ENCODE data around the gene HOOK2. TPM values are rescaled to one million over a fixed set of nuclear protein-coding genes. Genes with fewer than 3 reads are reported as not detected.
"Not testable (repeated sequence)": the region's sequence is repeated elsewhere in the genome, so short reads cannot be mapped to it uniquely, and the experiment has no call there.

HOOK2 gene
- total RNA-seq, 1 donor, result 21.7 TPM

- no peak overlapping the region for H2AFZ ChIP-seq (ENCODE audit: low read length)
- no peak for DNase-seq (ENCODE audit: insufficient read length, low spot score, missing footprints)
- peaks cover 42% of the 10 kb centered on the region for H3K36me3 ChIP-seq (ENCODE audit: insufficient read depth, low read length)
- peaks cover 19% of the 10 kb centered on the region for H4K20me1 ChIP-seq (ENCODE audit: insufficient read depth, low read length)
- H3K27ac ChIP-seq (ENCODE audit: low read depth, low read length), result no peak overlapping the region
- no peak for TF ChIP-seq CTCF (IDR thresholded peaks at IDR 0.05; ENCODE audit: extremely low read depth, low read depth, low read length)
- H3K4me2 ChIP-seq (ENCODE audit: insufficient read depth, low read length), result no peak overlapping the region
- no peaks in the 10 kb centered on the region for H3K9me3 ChIP-seq (ENCODE audit: low read depth, low read length)
- no peaks in the 10 kb centered on the region for H3K27me3 ChIP-seq (ENCODE audit: insufficient read depth, low read length)
- H3K4me3 ChIP-seq (ENCODE audit: insufficient read depth, low read length), result no peak overlapping the region
- peaks cover 17% of the 10 kb centered on the region for H3K4me1 ChIP-seq (ENCODE audit: insufficient read depth, low read length)
- peaks cover 37% of the 10 kb centered on the region for H3K79me2 ChIP-seq (ENCODE audit: insufficient read depth, low read length)
These were observed 48.4 kb downstream of the HOOK2 start for GRCh38 chr19:12726988-12727316.

- H4K20me1 ChIP-seq (ENCODE audit: insufficient read depth, low read length); H3K27me3 ChIP-seq (ENCODE audit: insufficient read depth, low read length); H3K27ac ChIP-seq (ENCODE audit: low read depth, low read length); DNase-seq (ENCODE audit: insufficient read length, low spot score, missing footprints); H3K9me3 ChIP-seq (ENCODE audit: low read depth, low read length); H3K4me2 ChIP-seq (ENCODE audit: insufficient read depth, low read length); H3K4me3 ChIP-seq (ENCODE audit: insufficient read depth, low read length); H2AFZ ChIP-seq (ENCODE audit: low read length): not testable (repeated sequence)
- H3K4me1 ChIP-seq (ENCODE audit: insufficient read depth, low read length), result peaks cover 15% of the 10 kb centered on the region
- peaks cover 30% of the 10 kb centered on the region for H3K36me3 ChIP-seq (ENCODE audit: insufficient read depth, low read length)
- H3K79me2 ChIP-seq (ENCODE audit: insufficient read depth, low read length), result peaks cover 37% of the 10 kb centered on the region
These were observed 49.7 kb downstream of the HOOK2 start for GRCh38 chr19:12725612-12726011.

- H3K4me2 ChIP-seq (ENCODE audit: insufficient read depth, low read length), result peak within 1 kb of the TSS; percentile 88
- peaks cover 19% of the 10 kb centered on the region for H3K4me1 ChIP-seq (ENCODE audit: insufficient read depth, low read length)
- peaks cover 12% of the 10 kb centered on the region for H4K20me1 ChIP-seq (ENCODE audit: insufficient read depth, low read length)
- peak within 1 kb of the TSS; percentile 85 for H2AFZ ChIP-seq (ENCODE audit: low read length)
- peak within 1 kb of the TSS; percentile 92 for H3K4me3 ChIP-seq (ENCODE audit: insufficient read depth, low read length)
- no peak for TF ChIP-seq CTCF (IDR thresholded peaks at IDR 0.05; ENCODE audit: extremely low read depth, low read depth, low read length)
- H3K27ac ChIP-seq (ENCODE audit: low read depth, low read length), result peak within 1 kb of the TSS; percentile 57
- no peaks in the 10 kb centered on the region for H3K9me3 ChIP-seq (ENCODE audit: low read depth, low read length)
- H3K27me3 ChIP-seq (ENCODE audit: insufficient read depth, low read length), result no peaks in the 10 kb centered on the region
- H3K36me3 ChIP-seq (ENCODE audit: insufficient read depth, low read length), result peaks cover 19% of the 10 kb centered on the region
- peak; percentile 91 for DNase-seq (ENCODE audit: insufficient read length, low spot score, missing footprints)
- H3K79me2 ChIP-seq (ENCODE audit: insufficient read depth, low read length), result peaks cover 43% of the 10 kb centered on the region
These were observed 51.5 kb downstream of the HOOK2 start, which contains the start of gene TNPO2 for GRCh38 chr19:12723641-12724426. TSS of gene TNPO2 (minus strand) at chr19:12723932. CDS start at chr19:12720977, 2,955 bp downstream.

GRCh38 chr19:12723381-12723640, 52.0 kb downstream of the HOOK2 start:
- Histone ChIP-seq H3K4me3 (ENCODE audit: insufficient read depth, low read length) (peak overlapping the region; percentile 92), H3K79me2 (ENCODE audit: insufficient read depth, low read length) (peaks cover 46% of the 10 kb centered on the region), H3K27me3 (ENCODE audit: insufficient read depth, low read length) (no peaks in the 10 kb centered on the region), H3K9me3 (ENCODE audit: low read depth, low read length) (no peaks in the 10 kb centered on the region), H2AFZ (ENCODE audit: low read length) (peak overlapping the region; percentile 85), H3K4me2 (ENCODE audit: insufficient read depth, low read length) (peak overlapping the region; percentile 88), H4K20me1 (ENCODE audit: insufficient read depth, low read length) (peaks cover 17% of the 10 kb centered on the region), H3K27ac (ENCODE audit: low read depth, low read length) (peak overlapping the region; percentile 57), H3K4me1 (ENCODE audit: insufficient read depth, low read length) (peaks cover 25% of the 10 kb centered on the region), H3K36me3 (ENCODE audit: insufficient read depth, low read length) (peaks cover 20% of the 10 kb centered on the region)
- no peak for DNase-seq (ENCODE audit: insufficient read length, low spot score, missing footprints)
- no peak for TF ChIP-seq CTCF (IDR thresholded peaks at IDR 0.05; ENCODE audit: extremely low read depth, low read depth, low read length)
